Measurements from ENCODE around the gene FAM83F.

FAM83F gene

DNA sequence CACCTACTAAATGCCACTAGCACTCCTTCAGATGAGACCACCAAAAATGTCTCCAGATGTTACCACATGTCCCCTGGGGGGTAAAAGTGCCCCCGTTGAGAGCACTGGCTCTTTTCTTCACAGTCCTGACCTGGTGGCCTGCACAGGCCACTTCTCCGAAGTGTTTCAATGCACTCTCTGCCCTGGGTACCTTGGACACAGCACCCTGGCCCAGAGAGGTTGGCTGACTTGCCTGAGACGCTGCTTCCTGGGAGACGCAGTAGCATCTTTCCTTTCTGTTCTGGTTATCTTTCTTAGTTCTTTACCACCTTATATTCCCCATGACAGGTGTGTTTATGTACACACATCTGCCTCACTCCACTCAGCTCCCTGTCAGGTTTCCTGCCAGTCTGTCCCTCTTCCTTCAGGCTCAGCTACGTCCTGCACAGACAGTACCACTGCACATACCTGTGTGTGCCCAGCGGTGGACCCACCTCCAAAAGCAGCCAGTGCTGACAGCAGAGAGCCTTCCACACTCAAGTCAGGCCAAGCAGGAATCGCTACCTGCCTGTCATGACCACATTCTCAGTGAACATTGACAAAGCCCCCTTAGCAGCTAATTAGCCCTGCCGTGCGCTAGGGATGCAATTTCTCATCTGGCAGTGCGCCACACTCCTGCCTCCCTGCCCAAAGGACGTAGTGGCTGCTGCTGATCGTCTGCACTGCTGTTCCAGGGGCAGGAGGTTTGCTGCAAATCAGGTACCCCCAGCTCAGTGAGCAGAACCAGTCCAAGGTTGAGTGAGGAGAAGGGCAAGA lies 39.0 kb downstream of the FAM83F start:
- DNase-seq (ENCODE audit: low spot score) = no peak

DNA sequence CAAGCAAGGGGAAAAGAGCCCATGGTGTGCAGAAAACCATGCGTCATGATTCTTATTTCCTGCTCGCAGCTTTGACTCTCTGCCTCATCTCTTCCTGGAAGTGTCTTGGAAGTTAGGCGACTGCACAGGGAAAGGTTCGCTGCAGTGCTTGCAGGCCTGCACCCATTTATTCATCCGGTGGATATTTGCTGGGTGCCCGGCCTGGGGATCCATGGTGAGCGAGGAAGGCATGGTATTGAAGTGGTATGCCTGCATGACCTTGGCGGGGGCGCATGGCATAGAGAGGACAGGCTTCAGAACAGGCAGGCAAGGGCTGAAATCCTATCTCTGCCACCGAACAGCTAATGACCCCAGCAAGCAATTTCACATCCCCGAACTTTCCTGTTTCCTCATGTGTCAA lies 40.6 kb downstream of the FAM83F start:
- no peak for DNase-seq (ENCODE audit: low spot score)

GRCh38 chr22:40036126-40036525 lies 41.4 kb downstream of the FAM83F start:
- no peak for DNase-seq (ENCODE audit: low spot score)

DNA sequence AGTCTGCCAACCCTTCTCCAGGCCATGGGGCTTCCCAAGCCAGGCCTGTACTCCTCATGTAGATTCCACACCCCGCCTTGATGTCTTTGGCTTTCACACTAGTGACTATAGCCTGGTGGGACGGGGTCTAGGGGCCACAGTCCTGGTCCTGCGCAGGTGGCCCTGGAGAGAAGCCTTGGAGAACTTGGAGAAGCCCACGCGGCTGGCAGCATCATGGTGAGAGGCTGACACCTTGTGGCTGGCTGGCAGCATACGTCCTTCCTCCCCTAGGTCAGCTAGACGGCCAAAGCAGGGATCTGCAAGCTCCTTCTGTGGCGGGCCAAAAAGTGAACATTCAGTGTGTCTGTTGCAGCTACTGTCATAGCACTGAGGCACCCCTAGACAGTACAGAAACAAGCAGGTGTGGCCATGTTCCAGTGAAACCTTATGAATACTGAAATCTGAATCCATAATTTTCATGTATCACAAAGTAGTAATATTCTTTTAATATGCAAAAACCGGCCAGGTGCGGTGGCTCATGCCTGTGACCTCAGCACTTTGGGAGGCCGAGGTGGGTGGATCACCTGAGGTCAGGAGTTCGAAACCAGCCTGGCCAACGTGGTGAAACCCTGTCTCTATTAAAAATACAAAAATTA lies 42.0 kb downstream of the FAM83F start:
- DNase-seq (ENCODE audit: low spot score) = peak; percentile 74

- DNase-seq (ENCODE audit: low spot score) = no peak
These were observed 42.6 kb downstream of the FAM83F start for GRCh38 chr22:40037320-40037719.

DNA sequence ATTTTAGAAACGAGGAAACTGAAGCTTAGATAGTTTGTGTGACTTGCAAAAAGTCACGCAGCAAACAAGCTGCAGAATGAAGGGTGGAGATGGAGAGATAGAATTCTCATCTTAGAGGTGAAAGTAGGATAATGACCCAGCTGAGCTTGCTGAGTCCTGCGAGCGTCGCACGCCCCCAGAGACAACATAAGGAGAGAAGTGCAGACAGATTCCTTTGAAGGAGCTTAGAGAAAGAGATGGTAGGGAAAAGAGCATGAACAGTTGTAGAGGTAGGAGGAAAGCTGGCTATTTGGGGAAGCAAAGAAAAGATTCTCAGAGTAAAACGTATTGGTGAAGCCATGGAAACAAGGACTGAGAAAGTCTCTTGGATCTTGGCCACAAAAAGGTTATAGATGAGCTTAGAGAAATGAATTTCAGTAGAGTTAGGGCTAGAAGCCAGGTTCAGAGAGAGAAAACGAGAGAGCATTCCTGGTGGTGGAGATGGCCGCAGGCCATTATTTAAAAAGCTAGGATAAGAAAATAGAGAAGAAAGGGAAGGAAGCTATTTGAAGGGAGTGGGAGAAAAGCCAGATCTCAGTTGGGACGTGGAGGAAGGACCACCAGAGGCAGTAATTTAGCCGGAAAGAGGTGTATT lies 44.8 kb downstream of the FAM83F start:
- no peak for DNase-seq (ENCODE audit: low spot score)

GRCh38 chr22:40040927-40041326 lies 46.2 kb downstream of the FAM83F start:
- DNase-seq (ENCODE audit: low spot score) = no peak

DNA sequence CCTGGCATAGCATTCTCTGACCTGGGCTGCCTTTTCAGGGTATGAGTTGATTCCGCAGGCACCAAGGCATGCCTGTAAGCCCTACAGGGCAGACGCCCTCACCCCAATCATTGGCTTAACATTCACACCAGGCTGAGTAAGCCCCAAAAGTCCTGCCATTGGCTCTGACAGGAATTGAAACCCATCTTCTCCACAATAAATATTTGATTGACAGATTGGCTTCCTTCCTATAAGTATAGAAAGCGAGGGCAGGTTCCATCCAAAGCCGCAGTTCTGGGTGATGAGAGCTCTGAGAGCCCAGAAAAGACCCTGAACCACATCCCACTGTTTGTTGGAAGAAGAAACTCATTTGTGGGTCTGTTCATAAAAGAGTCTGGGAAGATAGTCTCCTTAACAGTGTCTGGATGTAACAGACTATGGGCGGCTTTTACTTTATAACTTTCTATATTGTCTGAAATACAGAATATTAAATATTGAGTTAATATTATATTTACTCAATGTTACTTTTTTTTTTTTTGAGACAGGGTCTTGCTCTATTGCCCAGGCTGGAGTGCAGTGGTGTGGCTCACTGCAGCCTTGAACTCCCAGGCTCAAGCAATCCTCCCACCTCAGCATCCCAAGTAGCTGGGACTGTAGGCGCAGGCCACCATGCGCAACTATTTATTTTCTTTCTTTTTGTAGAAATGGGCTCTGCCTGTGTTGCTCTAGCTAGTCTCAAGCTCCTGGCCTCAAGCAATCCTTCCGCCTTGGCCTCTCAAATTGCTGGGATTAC lies 46.8 kb downstream of the FAM83F start:
- DNase-seq (ENCODE audit: low spot score) = no peak

- no peak for DNase-seq (ENCODE audit: low spot score)
These were observed 47.6 kb downstream of the FAM83F start for GRCh38 chr22:40042312-40042711.

- no peak for DNase-seq (ENCODE audit: low spot score)
These were observed 48.3 kb downstream of the FAM83F start for GRCh38 chr22:40043081-40043480.

DNA sequence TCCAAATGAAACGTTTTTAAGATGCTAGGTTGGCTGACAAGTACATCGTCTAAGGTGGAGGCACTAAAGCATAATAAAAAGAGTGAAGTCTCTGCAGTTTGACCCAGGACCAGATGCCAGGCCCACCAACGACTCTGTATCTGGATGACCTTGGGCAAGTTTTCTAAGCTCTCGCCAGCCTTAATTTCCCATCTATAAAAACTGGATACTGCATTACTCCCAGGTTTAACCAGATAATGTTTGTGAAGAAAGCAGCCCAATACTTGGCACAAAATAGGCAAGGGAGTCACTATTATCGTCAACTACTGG lies 49.0 kb downstream of the FAM83F start:
- DNase-seq (ENCODE audit: low spot score) = no peak

GRCh38 chr22:40044102-40044869 lies 49.5 kb downstream of the FAM83F start:
- peak; percentile 99 for DNase-seq (ENCODE audit: low spot score)

DNA sequence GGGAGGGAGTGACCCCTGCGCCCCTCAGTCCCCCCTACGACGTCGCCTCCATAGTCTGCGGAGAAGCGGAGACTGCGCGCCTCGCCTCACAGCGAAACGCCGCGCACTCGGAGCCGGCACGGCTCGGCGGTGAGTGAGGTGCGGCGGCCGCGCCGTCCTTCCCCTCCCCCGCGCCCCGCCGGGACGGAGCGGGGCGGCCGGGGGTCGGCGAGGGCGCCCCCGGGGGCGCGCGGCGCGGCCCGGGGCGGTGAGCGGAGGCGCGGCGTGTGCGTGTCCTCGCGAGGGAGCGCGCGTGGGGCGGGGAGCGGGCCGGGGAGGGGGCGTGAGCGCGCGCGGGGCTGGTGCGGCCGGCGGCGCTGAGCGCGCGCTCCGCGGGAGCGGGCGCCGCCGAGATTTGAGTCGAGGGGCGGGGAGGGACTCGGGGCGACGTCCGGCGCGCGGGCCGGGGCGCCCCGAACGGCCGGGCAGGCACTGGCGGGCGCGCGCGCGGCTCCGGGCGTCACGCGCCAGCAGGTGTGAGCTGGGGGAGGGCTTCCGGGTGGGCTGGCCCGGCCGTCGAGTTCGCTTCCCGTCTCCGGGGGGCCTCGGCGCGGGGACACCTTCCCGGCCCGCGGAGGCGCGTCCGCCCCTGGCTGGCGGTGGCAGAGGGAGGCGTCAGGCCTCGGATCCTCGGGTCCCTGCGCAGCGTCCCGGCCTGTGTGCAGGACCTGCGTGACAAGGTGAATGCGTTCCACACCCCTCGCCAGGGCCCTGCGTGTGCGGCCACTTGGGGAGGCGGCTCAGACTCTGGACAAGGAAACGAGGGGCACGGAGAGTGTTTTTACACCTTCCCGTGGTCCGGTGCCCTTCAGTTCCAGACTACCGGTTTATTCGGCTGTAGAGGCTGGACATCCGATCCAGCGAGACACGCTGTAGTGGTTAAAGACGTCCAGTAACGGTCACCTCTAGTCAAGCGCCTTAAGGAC lies 50.4 kb downstream of the FAM83F start:
- peak; percentile 30 for DNase-seq (ENCODE audit: low spot score)

- no peak for DNase-seq (ENCODE audit: low spot score)
These were observed 51.4 kb downstream of the FAM83F start for GRCh38 chr22:40046126-40046525.

GRCh38 chr22:40050258-40050657 lies 55.5 kb downstream of the FAM83F start:
- DNase-seq (ENCODE audit: low spot score) = no peak

GRCh38 chr22:40051322-40051721 lies 56.6 kb downstream of the FAM83F start:
- no peak for DNase-seq (ENCODE audit: low spot score)

- DNase-seq (ENCODE audit: low spot score) = no peak
These were observed 58.7 kb downstream of the FAM83F start for GRCh38 chr22:40053460-40053859.

DNA sequence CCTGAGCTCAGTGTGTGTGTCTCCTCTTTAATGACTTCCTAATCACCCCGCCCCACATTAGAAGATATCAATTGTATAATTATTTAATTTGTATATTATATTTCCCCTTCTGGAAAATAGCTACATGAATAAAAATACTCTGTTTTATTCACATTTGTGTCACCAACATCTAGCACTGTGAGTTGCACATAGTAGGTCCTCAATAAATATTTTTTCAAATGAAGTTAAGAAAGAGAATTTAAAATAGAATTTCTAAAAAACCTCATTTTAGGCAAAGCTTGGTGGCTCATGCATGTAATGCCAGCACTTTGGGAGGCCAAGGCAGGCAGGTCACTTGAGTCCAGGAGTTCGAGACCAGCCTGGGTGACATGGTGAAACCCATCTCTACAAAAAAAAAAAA lies 59.7 kb downstream of the FAM83F start:
- DNase-seq (ENCODE audit: low spot score) = no peak

DNA sequence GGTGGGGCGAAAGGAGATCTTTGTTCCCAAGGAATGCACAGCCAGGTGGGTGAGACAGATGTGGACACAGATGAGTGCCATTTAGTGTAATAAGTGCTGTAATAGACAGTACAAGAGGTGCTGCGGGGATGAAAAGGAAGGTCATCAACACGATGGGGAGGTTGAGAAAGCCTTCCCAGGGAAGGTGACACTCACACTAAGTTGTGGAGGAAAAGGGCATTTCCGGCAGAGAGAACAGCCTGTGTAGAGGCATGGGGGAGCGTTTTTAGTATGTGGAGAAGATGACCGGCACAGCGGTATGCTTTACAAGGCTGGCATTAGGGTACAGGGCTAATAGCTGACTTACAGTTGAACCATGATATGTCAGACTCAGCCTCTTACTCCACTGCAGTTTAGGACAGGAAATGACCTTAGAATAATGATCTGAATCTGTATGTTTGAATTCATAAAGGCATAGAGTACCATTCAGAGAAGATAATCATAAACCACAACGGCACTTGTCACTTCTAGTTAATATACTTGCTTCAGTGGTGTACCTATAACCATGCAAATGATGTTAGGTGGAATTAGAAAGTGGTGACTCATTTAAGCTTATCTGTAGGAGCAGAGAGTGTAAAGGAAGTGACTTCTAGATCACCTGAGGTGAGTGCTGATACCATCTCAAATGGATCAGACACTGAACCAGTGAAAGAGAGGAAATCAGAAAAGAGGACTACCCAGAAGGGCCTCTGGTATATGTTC lies 60.6 kb downstream of the FAM83F start:
- no peak for DNase-seq (ENCODE audit: low spot score)

- no peak for DNase-seq (ENCODE audit: low spot score)
These were observed 61.4 kb downstream of the FAM83F start for GRCh38 chr22:40056154-40056553.

All from SK-N-DZ (cell line).